HG02763 (cell line): Measurements from ENCODE around the gene CDT1.
"Not testable (repeated sequence)": the region's sequence is repeated elsewhere in the genome, so short reads cannot be mapped to it uniquely, and the experiment has no call there.

Source experiments
- ATAC-seq: cut with Tn5 transposase; IDR thresholded peaks from one replicate; pipeline ENCODE4 v1.9.1; 2021; ENCODE audit warnings: mild to moderate bottlenecking, moderate library complexity; ENCODE audit not compliant: unreplicated experiment

Gene CDT1

DNA sequence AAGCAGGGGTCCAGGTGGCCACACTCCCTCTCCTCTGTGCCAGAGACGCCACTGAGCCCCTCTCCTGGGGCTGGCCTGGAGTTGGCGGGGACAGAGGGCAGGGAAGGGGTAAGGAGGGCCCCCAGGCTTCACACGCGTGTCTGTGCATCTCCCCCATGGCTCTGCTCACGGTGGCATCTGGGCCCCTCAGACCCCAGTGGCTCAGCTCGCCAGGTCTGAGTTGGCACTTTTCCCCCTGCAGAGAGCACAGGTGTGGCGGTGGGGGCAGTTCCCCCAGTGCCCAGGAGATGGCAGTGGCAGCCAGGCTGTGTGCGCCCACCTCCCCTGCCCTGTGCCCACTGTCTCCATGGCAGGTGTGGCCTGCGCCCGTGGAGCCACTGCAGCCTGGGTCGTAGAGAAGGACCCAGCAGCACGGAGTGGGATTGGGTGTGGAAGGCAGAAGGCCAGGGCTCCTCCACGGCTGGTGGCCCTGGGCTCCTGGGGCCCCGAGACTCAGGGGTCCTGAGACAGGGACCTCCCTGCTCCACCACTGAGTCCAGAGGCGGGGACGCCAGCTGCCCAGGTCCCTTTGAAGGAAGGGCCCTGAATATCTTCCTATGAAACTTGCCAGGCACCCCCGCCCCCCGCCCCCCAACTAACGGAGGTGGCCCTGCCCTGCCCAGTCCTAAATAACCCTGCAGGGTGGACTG, 12.5 kb downstream of the CDT1 start:
- no peak for ATAC-seq

DNA sequence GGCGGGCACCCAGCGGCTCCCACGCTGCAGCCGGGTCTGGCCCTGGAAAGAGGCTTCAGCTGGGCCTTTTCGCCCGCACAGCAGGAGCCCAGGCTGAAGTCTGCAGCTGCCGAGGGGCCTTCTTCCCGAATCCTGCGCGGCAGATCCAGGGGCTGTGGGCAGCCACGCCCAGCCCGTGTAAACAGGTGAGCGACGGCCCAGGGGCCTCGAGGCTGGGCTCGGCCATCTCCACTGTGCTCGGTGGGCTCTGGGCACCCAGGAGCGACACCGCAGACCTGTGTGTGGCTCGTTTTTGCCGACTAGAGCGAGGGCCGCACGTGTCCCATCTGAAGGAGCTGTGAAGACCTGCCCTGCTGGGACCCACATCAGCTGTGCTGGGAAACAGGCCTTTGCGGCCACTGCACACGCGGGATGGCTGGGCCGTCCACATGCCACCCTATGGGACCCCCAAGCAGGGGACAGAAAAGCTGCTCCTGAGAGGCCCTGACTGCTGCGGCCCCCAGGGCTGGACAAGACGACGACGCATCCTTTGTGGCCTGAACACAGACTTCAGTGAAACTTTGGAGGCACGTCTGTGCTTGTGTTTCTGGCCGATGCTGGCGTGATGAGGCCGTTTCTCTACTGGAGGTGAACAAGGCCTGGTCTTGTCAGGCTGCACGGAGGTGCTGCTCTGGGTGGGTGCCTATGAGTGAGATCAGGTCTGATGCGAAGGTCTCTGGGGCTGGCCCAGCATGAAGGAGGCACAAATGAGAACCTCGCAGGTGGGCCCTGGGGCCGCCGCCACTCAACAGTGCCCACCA, 13.3 kb downstream of the CDT1 start:
- ATAC-seq, result no peak

DNA sequence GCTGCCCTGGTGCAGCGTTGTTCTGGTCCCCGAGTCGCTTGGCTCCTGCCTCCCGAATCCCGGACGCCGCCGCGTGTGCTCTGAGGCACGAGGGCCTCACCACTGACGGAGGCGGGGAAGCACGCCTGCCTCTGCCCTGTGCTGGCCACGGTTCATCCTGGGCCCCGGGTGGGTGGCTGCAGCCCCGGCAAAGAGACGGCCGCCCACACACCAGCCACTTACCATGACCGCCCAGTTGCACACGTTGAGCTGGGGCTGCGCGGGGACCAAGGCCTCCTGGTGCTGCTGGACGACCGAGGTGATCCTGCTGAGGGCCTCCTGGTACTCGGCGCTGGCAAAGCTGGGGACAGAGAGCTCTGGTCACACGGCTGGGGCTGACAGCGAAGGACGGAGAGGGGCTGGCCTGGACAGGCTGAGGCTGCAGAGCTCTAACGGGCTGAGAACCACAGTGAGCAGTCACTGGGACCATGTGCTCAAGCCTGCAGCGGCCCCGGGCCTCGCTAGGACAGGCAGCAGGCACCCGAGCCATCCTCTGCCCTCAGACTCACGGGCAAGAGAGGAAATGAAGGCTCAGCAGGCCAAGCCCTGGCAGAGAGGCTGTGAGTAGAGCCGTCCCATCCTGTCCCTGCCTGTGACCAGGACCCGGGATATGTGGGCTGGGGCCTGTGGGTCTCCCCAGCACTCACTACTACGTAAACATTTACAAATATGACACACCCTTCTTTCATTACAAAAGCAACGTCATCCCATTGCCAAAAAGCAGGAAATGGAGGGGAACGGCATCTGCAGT, 14.4 kb downstream of the CDT1 start:
- no peak for ATAC-seq

DNA sequence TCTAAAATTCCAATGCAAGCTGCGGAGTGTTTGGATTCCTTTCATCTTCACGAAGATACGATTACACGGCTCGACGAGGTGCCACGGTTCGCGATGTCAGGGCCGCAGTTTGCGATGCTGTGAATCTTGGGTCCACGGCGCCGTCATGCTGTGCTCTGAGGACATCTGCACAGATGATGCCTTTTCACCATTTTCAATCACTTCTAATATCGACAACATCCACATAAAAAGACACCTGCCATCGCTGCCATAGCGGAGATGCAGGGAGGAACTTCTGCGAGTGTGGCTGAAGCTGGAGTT, 14.9 kb downstream of the CDT1 start:
- ATAC-seq, result no peak

DNA sequence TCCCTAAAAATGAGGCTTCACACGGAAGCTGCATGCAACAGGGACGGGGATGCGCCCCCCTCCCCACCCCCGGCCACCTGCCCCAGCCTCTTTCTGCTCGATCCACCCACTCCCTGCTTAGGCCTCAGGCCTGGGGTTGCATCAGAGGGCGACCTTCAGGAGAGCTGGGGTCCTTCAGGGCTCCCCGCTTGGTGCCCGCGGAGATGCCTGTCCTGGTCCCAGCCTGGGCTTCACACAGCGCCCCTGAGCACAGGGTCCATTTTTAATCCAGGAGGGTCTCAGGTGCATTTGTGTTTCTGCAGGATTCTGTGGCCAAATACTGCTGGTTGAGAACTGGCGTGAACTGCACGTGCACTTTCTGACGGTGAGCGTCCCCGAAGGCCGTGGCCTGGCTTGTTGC, 15.5 kb downstream of the CDT1 start:
- no peak for ATAC-seq

DNA sequence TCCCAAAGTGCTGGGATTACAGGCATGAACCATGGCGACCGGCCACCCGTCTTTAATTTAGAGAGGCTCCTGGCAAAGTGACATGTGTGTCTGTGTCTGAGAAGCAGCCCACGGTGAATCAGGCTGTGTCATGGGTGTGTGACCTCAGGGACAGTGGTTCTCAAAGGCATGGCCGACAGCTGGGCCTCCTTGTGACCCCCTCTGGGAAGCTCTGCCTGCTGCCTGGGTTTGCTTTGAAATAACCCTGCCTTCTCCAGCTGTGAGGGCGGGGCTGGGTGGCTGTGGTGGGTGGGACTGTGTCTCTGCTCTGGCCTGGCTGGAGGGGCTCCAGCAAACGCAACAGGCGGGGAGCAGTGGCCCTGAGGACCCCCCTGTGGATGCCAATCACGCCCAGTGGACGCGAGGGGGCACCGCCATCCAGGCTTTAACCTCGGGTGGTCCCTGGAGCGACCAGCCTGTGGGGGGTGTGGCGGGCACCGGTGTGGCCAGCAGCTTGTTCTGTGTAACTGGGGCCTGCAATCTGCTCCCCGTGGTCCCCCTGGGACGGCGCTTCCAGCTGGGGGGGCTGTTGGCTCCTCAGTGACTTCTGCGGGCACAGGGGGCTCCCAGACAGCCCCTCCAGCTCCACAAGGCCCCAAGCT, 16.9 kb downstream of the CDT1 start:
- no peak for ATAC-seq

DNA sequence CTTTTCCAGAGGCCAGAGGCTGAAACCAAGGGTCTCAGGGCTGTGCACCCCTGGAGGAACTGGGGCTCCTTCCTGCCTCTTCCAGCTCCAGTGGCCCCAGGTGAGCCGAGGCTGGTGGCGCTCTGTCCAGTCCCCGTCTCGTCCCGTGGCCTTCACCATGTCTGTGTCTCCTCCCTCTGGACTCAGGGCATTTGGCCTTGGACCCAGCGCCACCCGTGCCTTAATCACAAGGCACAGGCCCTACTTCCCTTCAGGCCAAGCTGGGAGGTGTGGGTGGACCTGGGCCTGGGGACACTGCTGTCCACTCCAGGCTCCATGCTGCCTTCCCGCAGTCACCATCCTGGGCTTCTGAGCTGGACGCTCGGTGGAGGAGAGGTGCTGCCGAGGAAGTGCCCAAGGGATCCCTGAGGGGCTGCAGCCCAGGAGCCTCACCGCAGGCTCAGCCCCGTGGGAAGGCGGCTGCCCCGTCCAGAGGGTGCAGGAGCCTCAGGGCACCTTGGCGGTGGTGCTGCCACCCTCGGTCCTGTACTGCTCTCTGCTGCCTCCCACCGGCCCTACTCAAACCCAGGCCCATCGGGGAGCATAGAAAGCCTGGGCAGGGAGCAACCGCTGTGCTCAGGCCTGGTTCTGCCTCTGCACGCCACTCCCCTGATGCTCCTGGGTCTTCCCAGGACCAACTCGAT, 17.7 kb downstream of the CDT1 start:
- ATAC-seq, result no peak

DNA sequence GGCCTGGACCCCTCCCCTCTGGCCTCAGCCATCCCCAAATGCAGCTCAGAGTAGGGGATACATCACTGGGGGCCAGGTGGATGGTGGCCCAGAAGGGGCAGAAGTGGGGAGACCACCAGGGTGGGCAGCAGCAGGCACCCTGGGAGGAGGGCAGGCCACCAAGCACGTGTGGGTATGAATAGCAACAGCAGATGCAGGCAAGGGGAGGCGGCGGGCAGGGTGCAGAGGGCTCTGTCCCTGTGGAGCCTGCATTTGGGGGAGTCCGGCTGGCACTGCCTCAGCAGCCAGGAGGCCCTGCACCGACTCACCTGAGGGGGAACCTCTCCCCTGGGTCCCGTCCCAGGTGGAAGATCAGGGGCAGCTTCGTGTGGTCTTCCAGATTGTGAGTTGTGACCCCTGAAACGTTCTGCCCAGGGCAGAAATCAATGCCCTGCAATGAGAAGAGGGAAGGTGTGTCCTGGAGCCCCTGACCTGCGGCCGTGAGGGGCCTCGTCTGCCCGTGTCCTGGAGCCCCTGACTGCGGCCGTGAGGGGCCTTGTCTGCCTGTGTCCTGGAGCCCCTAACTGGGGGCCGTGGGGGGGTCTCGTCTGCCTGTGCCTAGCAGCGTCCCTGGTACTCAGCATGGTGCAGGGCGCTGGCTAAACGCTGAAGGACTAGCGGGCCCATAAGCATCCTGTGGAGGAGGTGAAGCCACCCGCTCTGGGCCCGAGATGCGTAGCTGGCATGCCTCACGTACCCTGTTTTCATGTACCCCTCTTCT, 18.9 kb downstream of the CDT1 start:
- ATAC-seq, result no peak

DNA sequence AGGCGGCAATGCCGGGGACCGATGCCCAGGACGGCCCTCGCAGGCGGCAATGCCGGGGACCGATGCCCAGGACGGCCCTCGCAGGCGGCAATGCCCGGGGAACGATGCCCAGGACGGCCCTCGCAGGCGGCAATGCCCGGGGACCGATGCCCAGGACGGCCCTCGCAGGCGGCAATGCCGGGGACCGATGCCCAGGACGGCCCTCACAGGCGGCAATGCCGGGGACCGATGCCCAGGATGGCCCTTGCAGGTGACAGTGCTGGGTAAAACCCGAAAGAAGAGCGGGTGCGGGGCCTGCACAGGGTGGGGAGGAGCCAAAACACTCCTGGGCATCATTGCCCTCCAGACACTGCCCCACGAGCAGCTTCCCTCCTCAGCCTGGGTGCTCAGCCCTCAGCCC, 20.1 kb downstream of the CDT1 start:
- ATAC-seq, result not testable (repeated sequence)

DNA sequence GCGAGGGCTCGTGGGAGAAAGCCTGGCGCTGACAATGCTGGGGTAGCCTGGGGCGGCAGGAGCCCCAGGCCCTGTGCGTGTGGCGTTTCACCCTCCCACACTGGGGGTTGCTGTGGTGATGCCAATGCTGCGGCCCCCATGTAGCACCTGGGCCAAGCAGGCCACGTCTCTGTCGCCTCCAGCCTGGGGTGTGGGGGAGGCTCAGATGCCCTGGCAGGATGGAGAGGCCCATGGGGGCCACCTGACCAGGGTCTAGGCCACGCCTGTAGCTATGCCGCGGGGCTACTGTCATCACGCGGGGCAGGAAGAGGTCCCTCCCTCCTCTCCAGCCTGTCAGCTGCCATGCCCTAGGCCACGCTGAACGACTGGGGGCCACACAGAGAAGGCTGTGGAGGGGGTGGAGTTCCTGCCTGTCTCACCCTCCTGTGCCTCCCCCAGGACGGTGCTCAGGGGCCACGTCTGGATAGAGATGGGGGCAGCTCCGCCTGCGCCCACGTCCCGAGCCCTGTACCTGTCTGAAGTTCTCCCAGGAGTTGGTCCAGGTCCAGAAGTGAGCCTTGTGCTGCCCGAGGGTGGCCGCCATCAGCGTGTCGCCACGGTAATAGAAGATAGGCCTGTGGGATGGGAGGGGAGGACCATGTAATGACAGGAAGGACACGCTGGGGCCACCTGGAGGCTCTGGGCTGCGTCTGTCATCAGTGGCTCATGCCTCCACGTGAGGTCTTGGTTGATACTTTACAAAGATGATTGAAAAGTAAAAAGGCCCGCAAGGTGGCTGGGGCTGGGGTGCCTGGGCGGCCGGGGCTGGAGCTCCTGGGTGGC, 20.9 kb downstream of the CDT1 start:
- no peak for ATAC-seq

DNA sequence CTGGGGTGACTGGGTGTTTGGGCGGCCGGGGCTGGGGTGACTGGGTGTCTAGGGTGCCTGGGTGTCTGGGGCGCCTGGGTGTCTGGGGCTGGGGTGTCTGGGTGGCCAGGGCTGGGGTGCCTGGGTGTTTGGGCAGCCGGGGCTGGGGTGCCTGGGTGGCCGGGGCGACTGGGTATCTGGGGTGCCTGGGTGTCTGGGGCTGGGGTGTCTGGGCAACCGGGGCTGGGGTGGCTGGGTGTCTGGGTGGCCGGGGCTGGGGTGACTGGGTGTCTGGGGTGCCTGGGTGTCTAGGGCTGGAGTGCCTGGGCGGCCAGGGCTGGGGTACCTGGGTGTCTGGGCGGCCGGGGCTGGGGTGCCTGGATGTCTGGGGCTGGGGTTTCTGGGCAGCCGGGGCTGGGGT, 21.6 kb downstream of the CDT1 start:
- ATAC-seq, result no peak

DNA sequence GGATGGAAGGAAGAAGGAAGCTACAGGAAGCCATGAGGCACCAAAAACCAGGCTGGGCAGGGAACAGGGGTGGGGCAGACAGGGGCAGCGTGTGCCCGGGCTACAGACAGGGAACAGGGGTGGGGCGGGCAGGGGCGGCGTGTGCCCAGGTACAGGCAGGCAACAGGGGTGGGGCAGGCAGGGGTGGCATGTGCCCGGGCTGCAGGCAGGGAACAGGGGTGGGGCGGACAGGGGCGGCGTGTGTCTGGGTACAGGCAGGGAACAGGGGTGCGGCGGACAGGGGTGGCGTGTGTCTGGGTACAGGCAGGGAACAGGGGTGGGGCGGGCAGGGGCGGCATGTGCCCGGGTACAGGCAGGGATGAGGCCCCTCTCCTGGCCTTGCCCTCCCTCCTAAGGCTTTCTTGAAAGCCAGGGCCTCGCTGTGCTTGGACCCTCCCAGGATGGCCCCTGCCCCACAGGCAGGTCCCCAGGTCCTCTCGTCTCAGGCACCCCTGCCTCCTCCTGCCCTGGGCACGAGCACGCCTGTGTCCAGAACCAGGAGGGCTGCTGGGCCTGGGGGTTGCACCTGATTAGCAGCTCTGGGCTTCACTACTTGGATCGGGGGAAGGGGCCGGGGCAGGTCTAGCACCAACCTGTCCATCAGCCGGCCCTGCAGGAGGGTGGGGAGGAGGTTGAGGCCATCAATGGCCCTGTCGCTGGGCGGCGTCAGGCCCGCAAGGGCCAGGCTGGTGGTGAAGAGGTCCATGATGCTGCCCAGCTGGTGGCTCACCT, 22.7 kb downstream of the CDT1 start:
- ATAC-seq, result no peak

DNA sequence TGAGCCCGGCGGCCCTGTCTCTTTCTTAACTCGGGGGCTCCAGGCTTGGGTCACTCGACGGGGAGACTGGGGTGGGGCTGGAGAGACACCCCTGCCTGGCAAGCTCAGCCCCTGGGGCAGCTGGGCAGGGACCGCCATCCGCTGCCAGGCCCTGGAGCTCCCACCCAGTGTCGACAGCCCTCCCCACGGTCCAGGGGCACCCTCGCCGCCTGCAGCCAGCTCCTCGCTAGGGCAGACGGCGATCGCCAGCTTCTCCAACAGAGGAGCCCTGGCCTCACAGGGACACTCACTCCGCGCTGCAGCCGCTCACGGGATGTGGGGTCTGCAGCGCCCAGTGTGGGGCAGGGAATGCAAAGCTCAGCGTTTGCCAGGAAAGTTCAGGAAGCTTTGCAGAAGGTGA, 24.1 kb downstream of the CDT1 start:
- no peak for ATAC-seq

DNA sequence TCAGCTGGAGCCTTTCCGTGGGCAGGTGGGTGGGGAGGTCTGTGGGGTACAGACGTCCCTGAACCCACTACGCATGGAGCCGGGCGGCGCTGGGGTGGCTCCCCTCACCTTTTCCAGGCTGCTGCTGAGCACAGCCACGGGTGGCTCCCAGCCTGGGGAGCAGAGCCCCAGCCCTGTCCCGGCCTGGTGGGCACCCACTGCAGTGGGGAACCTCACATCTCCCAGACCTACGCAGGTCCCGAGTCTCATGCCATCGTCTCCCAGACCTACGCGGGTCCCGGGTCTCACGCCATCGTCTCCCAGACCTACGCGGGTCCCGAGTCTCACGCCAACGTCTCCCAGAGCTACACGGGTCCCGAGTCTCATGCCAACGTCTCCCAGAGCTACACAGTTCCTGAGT, 25.1 kb downstream of the CDT1 start:
- ATAC-seq, result no peak

DNA sequence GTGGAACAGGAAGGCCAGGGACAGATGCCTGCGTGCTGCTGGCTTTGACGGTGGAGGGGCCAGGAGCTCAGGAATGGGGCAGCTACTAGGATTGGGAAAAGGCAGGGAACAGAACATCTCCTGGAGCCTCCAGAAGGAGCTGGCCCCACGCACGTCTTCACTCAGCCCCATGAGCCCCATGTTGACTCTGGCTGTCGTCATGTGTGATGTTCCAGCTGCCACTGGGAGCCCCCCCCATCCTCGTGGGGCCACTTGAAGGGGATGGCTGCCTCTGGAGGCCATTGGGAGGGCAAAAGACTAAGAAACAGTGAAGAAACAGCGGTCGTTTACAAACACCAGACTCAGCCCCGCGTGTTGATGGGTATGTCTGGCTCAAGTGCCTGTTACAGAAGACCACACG, 26.7 kb downstream of the CDT1 start:
- ATAC-seq, result no peak

DNA sequence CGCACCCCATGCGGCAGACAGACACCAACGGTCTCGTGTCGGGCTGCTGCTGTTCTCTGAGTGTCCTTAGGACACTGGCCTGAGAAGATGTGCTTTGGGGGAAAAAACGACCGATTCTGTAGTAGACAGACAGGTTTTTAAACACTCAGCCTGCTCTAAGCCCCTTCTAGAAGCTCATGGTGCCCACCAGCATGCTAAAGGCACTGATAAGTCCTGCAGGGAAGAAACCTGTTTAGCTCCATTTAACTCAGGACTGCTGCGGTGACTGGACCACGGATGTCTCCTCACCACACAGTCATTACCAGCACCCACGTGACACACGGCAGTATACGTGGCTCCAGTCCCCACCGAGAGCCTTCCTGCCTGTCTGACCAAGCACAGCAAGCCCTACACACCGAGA, 27.2 kb downstream of the CDT1 start:
- ATAC-seq, result no peak

DNA sequence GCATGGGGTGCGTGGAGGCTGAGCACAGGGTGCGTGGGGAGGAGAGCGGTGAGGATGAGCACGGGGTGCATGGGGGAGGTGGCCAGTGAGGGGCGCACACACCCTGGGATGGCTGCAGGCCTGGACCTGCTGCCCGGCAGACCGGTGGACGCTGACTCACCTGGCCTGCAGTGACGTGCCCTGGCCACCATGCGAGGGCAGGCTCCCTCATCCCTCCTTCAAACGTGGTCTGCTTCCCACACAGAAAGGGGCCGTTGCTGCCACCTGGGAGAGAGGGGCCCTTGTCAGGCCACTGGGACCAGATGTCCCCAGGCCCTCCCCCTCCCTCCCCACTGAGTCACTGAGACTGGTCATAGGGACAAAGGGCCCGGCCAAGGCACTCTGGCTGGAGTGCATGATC, 28.2 kb downstream of the CDT1 start:
- ATAC-seq, result no peak

DNA sequence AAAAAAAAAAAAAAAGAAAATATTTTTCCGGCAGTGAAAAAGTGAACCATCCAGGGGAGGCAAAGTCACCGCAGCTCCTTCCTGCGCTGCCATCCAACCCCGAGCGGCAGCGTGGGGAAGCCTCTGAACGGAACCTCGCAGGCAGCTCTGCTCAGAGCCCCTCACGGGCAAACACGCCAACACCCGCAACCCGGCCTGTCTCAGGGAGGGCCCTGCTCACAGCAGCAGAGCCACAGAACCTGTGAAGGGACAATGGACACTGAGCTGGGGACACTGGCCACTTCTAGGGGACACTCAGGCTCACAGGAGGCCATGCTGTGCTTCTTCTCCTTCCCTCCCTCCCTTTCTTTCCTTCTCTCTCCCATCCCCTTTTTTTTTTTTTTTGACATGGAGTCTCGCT, 29.5 kb downstream of the CDT1 start:
- ATAC-seq, result no peak

DNA sequence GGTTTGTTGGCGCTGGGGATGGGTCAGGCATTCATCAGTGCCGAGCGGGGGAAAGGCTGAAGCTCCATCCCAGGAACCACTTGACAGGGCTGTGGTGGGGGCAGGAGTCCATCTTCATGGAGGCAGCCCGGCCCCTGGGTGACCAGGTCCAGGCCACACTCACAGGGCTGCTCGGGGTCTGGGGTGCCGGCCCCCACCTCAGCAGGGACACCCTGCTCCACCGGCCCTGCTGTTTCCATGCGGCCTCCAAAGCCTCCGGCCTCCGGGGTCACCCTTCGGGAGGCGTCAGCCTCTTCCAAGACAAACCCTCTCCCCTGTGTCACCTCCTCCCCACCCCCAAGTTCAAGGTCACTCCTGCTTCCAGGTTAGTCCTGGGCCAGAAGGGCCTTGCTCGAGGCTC, 31.1 kb downstream of the CDT1 start:
- ATAC-seq, result no peak
